Activated CD4-positive, alpha-beta memory T cell treated with anti-CD3 and anti-CD28 coated beads for 36 hours (primary cell): ENCODE results near the gene C1QTNF12. TPM values are rescaled to one million over a fixed set of nuclear protein-coding genes. Genes with fewer than 3 reads are reported as not detected.

Experiments
- CTCF ChIA-PET: fragments of 350-600 bp; sonication (Branson Sonifier 250); formaldehyde crosslinking; loops from one replicate; lab custom pipeline; 2021; ENCODE audit warnings: antibody characterized with exemption, inconsistent platforms; lab: Charles Lee
- POLR2A ChIA-PET: fragments of 350-600 bp; sonication (Branson Sonifier 250); formaldehyde crosslinking; loops from one replicate; lab custom pipeline; 2021; ENCODE audit warnings: antibody characterized with exemption; lab: Charles Lee
- DNase-seq: peaks from one replicate; pipeline ENCODE4 v3.0.0-alpha.2; 2020
- H3K27ac Mint-ChIP-seq: one replicate; pipeline ENCODE4 v1.8.0; 2021; ENCODE audit warnings: mixed read lengths
- H3K27me3 Mint-ChIP-seq: one replicate; pipeline ENCODE4 v1.8.0; 2021; ENCODE audit warnings: mixed read lengths
- H3K36me3 Mint-ChIP-seq: one replicate; pipeline ENCODE4 v1.8.0; 2021; ENCODE audit warnings: mixed read lengths
- H3K4me1 Mint-ChIP-seq: one replicate; pipeline ENCODE4 v1.8.0; 2021; ENCODE audit warnings: low read depth, mixed read lengths
- H3K4me3 Mint-ChIP-seq: one replicate; pipeline ENCODE4 v1.8.0; 2021; ENCODE audit warnings: mild to moderate bottlenecking, mixed read lengths
- H3K9me3 Mint-ChIP-seq: one replicate; pipeline ENCODE4 v1.8.0; 2021; ENCODE audit warnings: mixed read lengths
- intact Hi-C: fragments of 100-400 bp; cut with micrococcal nuclease; formaldehyde crosslinking; loops from one replicate; pipeline ENCODE4 v1.15.1; 2023
- total RNA-seq, 2 experiments: library from RNA; stranded (reverse); gene quantifications; one replicate each; pipeline ENCODE4 v1.2.3, GENCODE V29; 2021

The C1QTNF12 gene
- total RNA-seq, 2 experiments from 2014 or later: 3.8 to 4.2 TPM

DNA sequence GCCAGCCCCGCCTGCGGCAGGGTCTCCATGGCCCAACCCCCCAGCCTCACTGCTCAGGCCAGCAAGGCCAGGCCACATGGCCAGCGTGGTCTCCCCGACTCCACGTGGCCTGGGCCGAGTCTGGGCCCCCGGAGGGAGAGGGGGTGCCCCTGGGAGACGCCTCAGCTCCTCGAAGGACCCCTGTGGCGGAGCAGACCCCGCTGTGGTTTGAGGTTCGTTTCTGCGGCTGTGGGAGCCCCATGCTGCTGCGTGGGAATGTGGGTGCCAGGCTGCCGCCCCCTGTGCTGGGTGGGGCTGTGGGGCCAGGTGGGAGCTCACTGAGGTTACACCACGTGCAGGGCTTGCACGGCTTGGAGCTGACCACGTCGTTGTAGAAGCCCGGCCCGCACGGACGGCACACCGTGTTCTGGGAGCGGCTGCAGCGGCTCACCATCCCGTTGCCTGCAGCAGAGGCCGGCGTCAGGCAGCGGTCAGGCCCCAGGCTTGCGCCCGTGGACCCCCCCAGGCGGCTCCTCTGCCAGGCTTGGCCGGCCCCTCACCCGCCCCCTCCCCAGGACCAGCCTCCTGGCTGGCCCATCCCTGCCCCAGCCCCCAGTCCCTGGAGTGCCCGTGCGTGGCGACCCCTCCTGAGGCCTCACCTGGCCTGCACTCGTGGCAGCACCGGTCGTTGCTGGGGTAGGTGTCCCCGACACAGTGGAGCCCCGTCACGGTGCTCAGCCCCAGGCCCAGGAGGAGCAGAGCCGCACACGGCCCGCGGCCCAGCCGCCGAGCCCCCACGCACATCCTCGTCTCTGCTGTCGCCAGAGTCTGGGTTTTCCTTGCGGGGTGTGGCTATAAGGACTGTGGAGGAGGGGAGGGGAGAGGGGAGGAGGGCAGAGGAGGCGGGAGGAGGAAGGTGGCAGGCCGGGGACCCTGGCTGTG is 32.9 kb downstream of the C1QTNF12 start, which contains the start of gene TNFRSF4:
Gene TNFRSF4, minus strand, starts transcription at position 809 of the 921 bp plus-strand sequence. Its CDS starts 26 bp downstream, at position 783.
- DNase-seq: peak; percentile 73
- ChIA-PET POLR2A (interaction anchor here (1.3 to 2.3 kb wide), 2 partner anchors 13 to 17 kb away, joined by 3 to 7 read pairs; no protein-coding TSS in a partner anchor), CTCF (interaction anchor here (2.0 kb wide), 1 partner anchor 91 kb away, joined by 6 read pairs; no protein-coding TSS in a partner anchor)
- no peaks in the 10 kb centered on the region for H3K27me3 Mint-ChIP-seq
- H3K27ac Mint-ChIP-seq: peak within 1 kb of the TSS; percentile 100
- peaks cover 78% of the 10 kb centered on the region for H3K36me3 Mint-ChIP-seq
- intact Hi-C loops: no loop called here
- peaks cover 49% of the 10 kb centered on the region for H3K4me1 Mint-ChIP-seq
- no peaks in the 10 kb centered on the region for H3K9me3 Mint-ChIP-seq
- H3K4me3 Mint-ChIP-seq: peak within 1 kb of the TSS; percentile 93

DNA sequence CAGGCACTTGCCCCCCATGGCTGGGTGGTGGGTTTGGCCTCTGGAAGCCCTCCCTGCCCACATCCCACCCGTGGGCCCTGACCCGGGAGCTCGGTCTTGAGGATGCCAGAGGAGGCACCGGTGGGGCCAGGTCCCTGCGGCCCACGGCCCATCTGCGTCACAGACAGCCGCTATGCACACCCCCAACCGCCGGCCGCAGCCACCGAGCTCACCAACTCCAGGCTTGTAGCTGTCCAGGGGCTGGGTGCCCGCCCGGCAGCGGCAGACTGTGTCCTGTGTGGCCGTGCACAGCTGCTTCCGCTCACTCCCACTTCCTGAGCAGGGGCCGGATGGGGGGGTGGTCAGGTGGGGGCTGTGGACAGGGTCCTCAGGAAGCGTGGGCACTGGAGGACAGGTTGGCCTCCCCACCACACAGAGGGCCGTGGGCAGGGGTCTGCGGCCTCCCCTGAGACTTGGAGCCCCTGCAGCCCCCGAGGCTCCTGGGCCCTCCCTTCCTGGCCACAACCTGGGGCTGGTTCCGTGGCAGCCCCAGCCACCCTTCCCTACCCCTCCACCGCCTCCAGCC is 33.7 kb downstream of the C1QTNF12 start:
- CTCF ChIA-PET: interaction anchor here (1.2 to 2.0 kb wide), 3 partner anchors 18 to 92 kb away, joined by 3 to 6 read pairs (median 3); no protein-coding TSS in a partner anchor

DNA sequence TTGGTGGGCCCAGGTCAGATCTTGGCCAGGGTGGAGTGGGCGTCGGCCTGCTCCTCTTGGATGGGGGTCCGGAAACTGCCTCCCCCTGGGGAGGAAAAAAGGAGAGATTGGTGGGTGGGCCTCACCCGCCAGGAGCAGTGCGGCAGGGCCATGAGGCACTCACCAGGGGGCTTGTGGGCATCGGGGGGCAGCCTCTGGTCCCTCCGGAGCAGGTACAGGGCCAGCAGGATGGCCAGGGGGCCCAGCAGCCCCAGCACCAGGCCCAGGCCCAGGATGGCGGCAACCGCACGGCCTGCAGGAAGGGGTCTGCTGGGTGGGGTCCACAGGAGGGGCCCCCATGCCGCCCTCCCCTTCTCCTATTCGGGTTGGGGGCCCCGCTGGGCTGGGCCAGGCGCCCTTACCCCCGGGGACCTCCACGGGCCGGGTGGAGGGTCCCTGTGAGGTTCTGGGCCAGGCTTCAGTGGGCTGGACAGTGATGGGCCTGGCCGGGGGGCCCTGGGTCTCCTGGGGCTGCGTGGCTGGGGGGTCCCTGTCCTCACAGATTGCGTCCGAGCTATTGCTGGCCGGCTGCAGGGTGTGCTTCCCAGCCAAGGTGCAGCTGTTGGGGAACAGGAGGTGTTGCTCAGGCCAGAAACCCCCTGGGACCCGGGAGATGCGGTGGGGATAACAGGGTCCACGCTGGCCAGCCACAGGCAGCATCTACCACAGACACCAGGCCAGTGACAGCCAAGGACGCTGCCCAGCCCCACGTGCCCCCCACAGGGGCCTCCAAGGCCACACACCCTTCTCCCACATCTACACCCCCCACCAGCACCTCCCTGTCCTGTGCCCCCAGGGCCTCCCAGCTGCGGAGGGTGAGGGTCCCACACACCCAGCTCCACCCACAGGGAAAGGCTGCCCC is 34.7 kb downstream of the C1QTNF12 start:
- intact Hi-C loops: no loop called here
- H3K4me3 Mint-ChIP-seq: peak overlapping the region; percentile 91

More for the DNA sequence above, 33.7 kb downstream of the C1QTNF12 start:
- POLR2A ChIA-PET: interaction anchor here (0.7 to 1.3 kb wide), 3 partner anchors 18 to 91 kb away, joined by 3 read pairs; no protein-coding TSS in a partner anchor
- Mint-ChIP-seq H3K27ac (peak overlapping the region; percentile 100), H3K4me1 (peaks cover 49% of the 10 kb centered on the region), H3K36me3 (peaks cover 76% of the 10 kb centered on the region), H3K4me3 (peak overlapping the region; percentile 81), H3K27me3 (no peaks in the 10 kb centered on the region), H3K9me3 (no peaks in the 10 kb centered on the region)
- intact Hi-C loops: no loop called here
- DNase-seq: peak; percentile 72

DNA sequence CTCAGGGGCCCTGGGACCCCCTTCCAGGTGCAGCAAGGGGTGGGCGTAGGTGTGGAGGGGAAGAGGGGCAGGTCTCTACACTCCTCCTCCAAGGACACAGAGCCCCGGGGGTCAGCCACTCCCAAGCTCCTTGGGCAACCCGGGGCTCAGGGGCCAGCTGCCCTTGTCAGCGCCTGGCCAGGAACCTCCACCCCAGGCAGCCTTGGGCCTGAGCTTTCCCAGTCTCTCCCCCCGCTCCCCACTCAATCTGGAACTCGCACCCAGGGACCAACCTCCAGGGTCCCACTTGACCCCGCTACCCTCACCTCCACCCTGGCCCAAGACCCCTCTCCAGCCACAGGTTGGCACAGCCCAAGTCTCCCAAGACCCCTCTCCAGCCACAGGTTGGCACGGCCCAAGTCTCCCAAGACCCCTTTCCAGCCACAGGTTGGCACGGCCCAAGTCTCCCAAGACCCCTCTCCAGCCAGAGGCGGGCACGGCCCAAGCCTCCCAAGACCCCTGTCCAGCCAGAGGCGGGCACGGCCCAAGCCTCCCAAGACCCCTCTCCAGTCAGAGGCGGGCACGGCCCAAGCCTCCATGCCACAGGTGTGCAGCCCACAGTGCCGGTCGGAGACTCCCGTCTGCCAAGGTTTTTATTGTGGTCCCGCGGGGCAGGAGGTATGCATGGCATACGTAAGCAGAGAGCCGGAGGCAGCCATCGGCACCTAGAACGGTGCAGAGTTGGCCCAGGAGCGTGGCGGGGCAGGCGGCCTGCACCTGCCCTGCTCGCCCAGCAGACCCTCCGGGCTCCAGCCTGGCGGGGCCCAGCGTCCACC is 35.6 kb downstream of the C1QTNF12 start:
- DNase-seq: peak; percentile 10
- no peaks in the 10 kb centered on the region for H3K27me3 Mint-ChIP-seq
- POLR2A ChIA-PET: interaction anchor here (8.3 kb wide), 1 partner anchor 6 kb away, joined by 107 read pairs; no protein-coding TSS in a partner anchor
- H3K27ac Mint-ChIP-seq: peak overlapping the region; percentile 100
- CTCF ChIA-PET: interaction anchor here (0.8 to 1.5 kb wide), 2 partner anchors 63 to 81 kb away, joined by 3 read pairs; partner anchors contain the start of gene UBE2J2
- H3K9me3 Mint-ChIP-seq: no peaks in the 10 kb centered on the region
- peaks cover 42% of the 10 kb centered on the region for H3K4me1 Mint-ChIP-seq
- peaks cover 62% of the 10 kb centered on the region for H3K36me3 Mint-ChIP-seq
- intact Hi-C loops: no loop called here
- peak overlapping the region; percentile 91 for H3K4me3 Mint-ChIP-seq

More for the DNA sequence above, 34.7 kb downstream of the C1QTNF12 start:
- Mint-ChIP-seq H3K27me3 (no peaks in the 10 kb centered on the region), H3K9me3 (no peaks in the 10 kb centered on the region), H3K27ac (peak overlapping the region; percentile 100), H3K36me3 (peaks cover 67% of the 10 kb centered on the region), H3K4me1 (peaks cover 44% of the 10 kb centered on the region)
- DNase-seq: no peak
- ChIA-PET CTCF (interaction anchor here (1.2 to 1.3 kb wide), 2 partner anchors 19 to 91 kb away, joined by 3 read pairs; no protein-coding TSS in a partner anchor), POLR2A (interaction anchor here (0.7 to 0.8 kb wide), 2 partner anchors 19 to 90 kb away, joined by 3 read pairs; no protein-coding TSS in a partner anchor)

- Mint-ChIP-seq H3K27me3 (no peaks in the 10 kb centered on the region), H3K27ac (peak overlapping the region; percentile 100), H3K4me3 (peak overlapping the region; percentile 91), H3K9me3 (no peaks in the 10 kb centered on the region), H3K4me1 (peaks cover 30% of the 10 kb centered on the region), H3K36me3 (peaks cover 57% of the 10 kb centered on the region)
- intact Hi-C loops: loop anchor here (1.0 to 10.0 kb wide), 4 partner anchors 7 to 174 kb away; partner anchors contain the start of gene C1orf159
- ChIA-PET CTCF (interaction anchor here (2.4 kb wide), 1 partner anchor 87 kb away, joined by 13 read pairs; no protein-coding TSS in a partner anchor), POLR2A (interaction anchor here (0.6 to 8.3 kb wide), 3 partner anchors 8 to 92 kb away, joined by 3 to 107 read pairs (median 4); no protein-coding TSS in a partner anchor)
- DNase-seq: peak; percentile 86
Measured at GRCh38 chr1:1208713-1209433, 37.6 kb downstream of the C1QTNF12 start.

- H3K36me3 Mint-ChIP-seq: peaks cover 54% of the 10 kb centered on the region
- ChIA-PET POLR2A (interaction anchor here (0.9 to 8.3 kb wide), 5 partner anchors 10 to 92 kb away, joined by 3 to 107 read pairs (median 4); partner anchors contain the start of gene C1orf159), CTCF (interaction anchor here (1.3 to 2.4 kb wide), 4 partner anchors 9 to 174 kb away, joined by 3 to 13 read pairs (median 6); no protein-coding TSS in a partner anchor)
- no peak for DNase-seq
- peak overlapping the region; percentile 100 for H3K27ac Mint-ChIP-seq
- peak overlapping the region; percentile 91 for H3K4me3 Mint-ChIP-seq
- H3K9me3 Mint-ChIP-seq: no peaks in the 10 kb centered on the region
- intact Hi-C loops: loop anchor here (10.0 kb wide), 1 partner anchor 173 kb away; no protein-coding TSS in a partner anchor
- H3K4me1 Mint-ChIP-seq: peaks cover 31% of the 10 kb centered on the region
- no peaks in the 10 kb centered on the region for H3K27me3 Mint-ChIP-seq
Measured at GRCh38 chr1:1207571-1207892, 39.0 kb downstream of the C1QTNF12 start.

DNA sequence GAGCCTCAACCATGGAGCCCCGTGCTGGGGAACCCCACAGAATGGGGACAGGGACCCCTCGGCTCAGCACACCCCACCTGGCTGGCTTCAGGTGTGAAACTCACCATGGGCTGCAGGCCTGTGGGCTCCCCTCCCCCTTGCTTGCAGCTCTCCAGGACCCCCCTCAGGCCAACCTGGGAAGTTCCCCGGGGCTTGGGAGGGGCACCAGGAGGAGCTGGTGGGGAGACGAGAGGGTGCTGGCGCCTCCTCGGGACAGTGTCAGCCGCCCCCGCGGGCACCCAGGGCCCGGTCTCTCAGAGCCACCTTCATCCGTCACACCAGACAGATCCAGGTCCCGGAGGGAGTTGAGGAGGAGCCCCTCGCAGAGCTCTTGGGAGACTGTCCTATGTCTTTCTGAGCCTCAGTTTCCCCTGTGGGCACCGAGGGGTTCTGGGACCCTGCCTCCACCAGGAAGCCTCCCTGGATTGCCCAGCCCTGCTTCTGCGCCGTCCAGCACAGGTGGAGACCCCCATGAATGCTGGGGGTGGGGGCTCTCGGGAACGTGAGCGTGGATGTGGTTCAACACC is 39.5 kb downstream of the C1QTNF12 start:
- no peaks in the 10 kb centered on the region for H3K27me3 Mint-ChIP-seq
- intact Hi-C loops: loop anchor here (1.0 to 10.0 kb wide), 2 partner anchors 70 to 172 kb away; no protein-coding TSS in a partner anchor
- peaks cover 31% of the 10 kb centered on the region for H3K4me1 Mint-ChIP-seq
- DNase-seq: peak; percentile 60
- ChIA-PET POLR2A (interaction anchor here (0.6 to 8.3 kb wide), 6 partner anchors 10 to 91 kb away, joined by 3 to 107 read pairs (median 4); partner anchors contain the start of gene C1orf159), CTCF (interaction anchor here (1.3 to 2.4 kb wide), 4 partner anchors 10 to 174 kb away, joined by 3 to 13 read pairs (median 6); no protein-coding TSS in a partner anchor)
- H3K4me3 Mint-ChIP-seq: peak overlapping the region; percentile 84
- H3K9me3 Mint-ChIP-seq: no peaks in the 10 kb centered on the region
- peaks cover 52% of the 10 kb centered on the region for H3K36me3 Mint-ChIP-seq
- H3K27ac Mint-ChIP-seq: peak overlapping the region; percentile 100

GRCh38 chr1:1206376-1206965 is 40.1 kb downstream of the C1QTNF12 start, which contains the start of gene TNFRSF18:
Gene TNFRSF18 (minus strand): TSS chr1:1206592. CDS start chr1:1206571, 21 bp downstream.
- H3K27me3 Mint-ChIP-seq: no peaks in the 10 kb centered on the region

More at GRCh38 chr1:1206376-1206965, 40.1 kb downstream of the C1QTNF12 start, which contains the start of gene TNFRSF18:
- Mint-ChIP-seq H3K9me3 (no peaks in the 10 kb centered on the region), H3K4me3 (peak within 1 kb of the TSS; percentile 84), H3K36me3 (peaks cover 50% of the 10 kb centered on the region), H3K27ac (peak within 1 kb of the TSS; percentile 100), H3K4me1 (peaks cover 31% of the 10 kb centered on the region)
- ChIA-PET CTCF (interaction anchor here (1.9 to 2.4 kb wide), 3 partner anchors 10 to 85 kb away, joined by 9 to 13 read pairs (median 13); no protein-coding TSS in a partner anchor), POLR2A (interaction anchor here (0.6 to 8.3 kb wide), 5 partner anchors 11 to 90 kb away, joined by 3 to 107 read pairs (median 4); partner anchors contain the start of genes B3GALT6, C1orf159 and SDF4)
- DNase-seq: peak; percentile 76
- intact Hi-C loops: loop anchor here (1.0 to 10.0 kb wide), 2 partner anchors 69 to 172 kb away; no protein-coding TSS in a partner anchor
